ENCODE measurements around the gene DNM2. TPM values are rescaled to one million over a fixed set of nuclear protein-coding genes. Genes with fewer than 3 reads are reported as not detected.
A peak's percentile ranks its signal among the peaks of the same experiment; 100 is the strongest.

DNM2 gene
- total RNA-seq, 1 experiment from 2014 or later = 131 TPM

DNA sequence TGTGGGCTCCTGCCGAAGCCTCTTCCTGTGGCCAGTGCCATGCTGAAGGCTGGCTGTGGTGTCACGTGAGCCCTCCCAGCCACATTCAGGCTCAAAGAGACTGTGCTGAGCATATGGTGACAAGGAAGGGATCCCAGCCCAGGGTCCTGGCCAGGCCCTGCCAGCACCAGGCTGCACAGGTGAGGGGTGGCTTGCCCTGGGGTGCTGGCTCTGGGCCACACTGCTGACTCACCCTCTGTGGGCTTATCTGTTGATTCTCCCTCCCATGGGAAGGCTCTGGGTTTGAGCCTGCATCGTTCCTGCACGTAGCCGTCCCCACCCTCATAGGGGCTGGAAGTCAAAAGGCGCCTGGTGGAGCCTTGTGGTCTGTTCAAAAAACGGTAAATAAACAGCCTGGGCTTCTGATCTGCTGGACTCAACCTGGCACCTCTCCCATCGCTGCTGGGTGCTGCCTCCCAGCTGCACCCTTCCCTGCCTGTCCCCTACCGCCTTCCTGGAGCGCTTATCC is 31.1 kb downstream of the DNM2 start:
- Mint-ChIP-seq H3K36me3 (no peaks in the 10 kb centered on the region), H3K27me3 (ENCODE audit: low read depth) (no peaks in the 10 kb centered on the region), H3K9me3 (no peaks in the 10 kb centered on the region), H3K4me3 (no peak overlapping the region), H3K27ac (peak overlapping the region; percentile 95), H3K4me1 (peaks cover 27% of the 10 kb centered on the region)
- ChIA-PET POLR2A (no interaction called here), CTCF (interaction anchor here (1.1 kb wide), 1 partner anchor 32 kb away, joined by 5 read pairs; the partner anchor contains the start of gene DNM2)
- TF ChIP-seq KAT7 (CRISPR knock-in tag; IDR thresholded peaks at IDR 0.05; ENCODE audit: borderline replicate concordance) (no peak), ATF1 (CRISPR knock-in tag; IDR thresholded peaks at IDR 0.05) (no peak), ATF6 (CRISPR knock-in tag; IDR thresholded peaks at IDR 0.05) (no peak), ZNF425 (CRISPR knock-in tag; conservative IDR thresholded peaks at IDR 0.05) (no peak), AFF4 (CRISPR knock-in tag; IDR thresholded peaks at IDR 0.05; ENCODE audit: borderline replicate concordance) (no peak), ZMAT4 (CRISPR knock-in tag; IDR thresholded peaks at IDR 0.05) (no peak), SMAD3 (CRISPR knock-in tag; IDR thresholded peaks at IDR 0.05; ENCODE audit: borderline replicate concordance) (no peak), CREB1 (CRISPR knock-in tag; IDR thresholded peaks at IDR 0.05) (no peak), ZNF263 (CRISPR knock-in tag; IDR thresholded peaks at IDR 0.05; ENCODE audit: low read depth) (no peak), FOXK1 (CRISPR knock-in tag; IDR thresholded peaks at IDR 0.05) (no peak), ETV6 (CRISPR knock-in tag; IDR thresholded peaks at IDR 0.05) (no peak)
- TF ChIP-seq, protein P1, sequence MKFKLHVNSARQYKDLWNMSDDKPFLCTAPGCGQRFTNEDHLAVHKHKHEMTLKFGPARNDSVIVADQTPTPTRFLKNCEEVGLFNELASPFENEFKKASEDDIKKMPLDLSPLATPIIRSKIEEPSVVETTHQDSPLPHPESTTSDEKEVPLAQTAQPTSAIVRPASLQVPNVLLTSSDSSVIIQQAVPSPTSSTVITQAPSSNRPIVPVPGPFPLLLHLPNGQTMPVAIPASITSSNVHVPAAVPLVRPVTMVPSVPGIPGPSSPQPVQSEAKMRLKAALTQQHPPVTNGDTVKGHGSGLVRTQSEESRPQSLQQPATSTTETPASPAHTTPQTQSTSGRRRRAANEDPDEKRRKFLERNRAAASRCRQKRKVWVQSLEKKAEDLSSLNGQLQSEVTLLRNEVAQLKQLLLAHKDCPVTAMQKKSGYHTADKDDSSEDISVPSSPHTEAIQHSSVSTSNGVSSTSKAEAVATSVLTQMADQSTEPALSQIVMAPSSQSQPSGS (CRISPR knock-in tag; IDR thresholded peaks at IDR 0.05; ENCODE audit: borderline replicate concordance, low read depth) = no peak
- DNase-seq (ENCODE audit: low spot score) (no peak), ATAC-seq (no peak)

DNA sequence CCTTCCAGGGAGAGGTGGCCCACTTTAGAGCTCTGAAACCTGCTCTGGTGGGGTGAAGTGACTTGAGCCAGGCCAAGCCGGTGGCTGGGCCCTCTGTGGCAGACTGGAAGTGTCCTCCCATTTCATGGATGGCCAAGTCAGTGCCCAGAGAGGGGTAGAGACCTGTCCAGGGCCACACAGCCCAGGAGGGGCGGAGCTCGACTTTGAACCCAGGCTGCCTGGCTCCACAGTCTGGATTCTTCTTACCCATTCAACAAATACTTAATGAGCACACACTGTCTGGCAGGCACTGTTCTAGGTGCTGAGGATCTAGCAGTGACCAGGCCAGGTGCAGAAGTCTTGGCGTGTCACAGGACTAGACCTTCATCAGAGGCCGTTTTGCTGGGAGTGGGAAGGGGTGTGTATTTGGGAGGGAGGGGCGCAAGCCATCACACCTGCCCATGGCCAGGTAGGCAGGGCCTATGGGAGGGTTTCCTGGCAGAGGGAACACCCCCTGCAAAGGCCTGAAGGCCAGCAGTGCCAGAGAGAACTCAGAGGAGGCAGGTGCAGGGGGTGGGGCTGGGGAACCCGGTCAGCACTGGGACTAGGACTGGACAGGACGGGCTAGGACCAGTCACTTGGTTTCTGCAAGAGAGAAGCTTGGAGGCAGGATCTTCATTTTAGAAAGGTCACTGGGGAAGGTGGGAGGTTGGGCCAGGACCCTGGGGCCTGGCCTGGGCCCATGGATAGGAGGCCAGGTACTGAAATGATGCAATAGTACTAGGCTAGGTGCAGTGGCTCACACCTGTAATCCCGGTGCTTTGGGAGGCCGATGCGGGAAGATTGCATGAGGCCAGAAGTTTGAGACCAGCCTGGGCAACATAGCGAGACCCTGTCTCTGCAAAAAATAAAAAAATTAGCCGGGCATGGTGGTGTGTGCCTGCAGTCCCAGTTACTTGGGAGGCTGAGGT is 31.8 kb downstream of the DNM2 start:
- H3K36me3 Mint-ChIP-seq = no peaks in the 10 kb centered on the region; the same call in 1 of the 2 replicates
- H3K4me3 Mint-ChIP-seq = no peak overlapping the region
- ChIA-PET POLR2A (interaction anchor here (0.5 kb wide), 1 partner anchor 245 kb away, joined by 5 read pairs; no protein-coding TSS in a partner anchor), CTCF (interaction anchor here (1.1 to 3.2 kb wide), 2 partner anchors 32 to 115 kb away, joined by 5 to 9 read pairs; partner anchors contain the start of gene DNM2)
- ATAC-seq = no peak
- no peaks in the 10 kb centered on the region for H3K27me3 Mint-ChIP-seq (ENCODE audit: low read depth)
- peaks cover 27% of the 10 kb centered on the region for H3K4me1 Mint-ChIP-seq
- H3K27ac Mint-ChIP-seq = peak overlapping the region; percentile 95
- no peak for DNase-seq (ENCODE audit: low spot score)
- no peaks in the 10 kb centered on the region for H3K9me3 Mint-ChIP-seq
- no peak for TF ChIP-seq ELF4 (CRISPR knock-in tag; IDR thresholded peaks at IDR 0.05; ENCODE audit: low read depth)
- TF ChIP-seq, protein P2, sequence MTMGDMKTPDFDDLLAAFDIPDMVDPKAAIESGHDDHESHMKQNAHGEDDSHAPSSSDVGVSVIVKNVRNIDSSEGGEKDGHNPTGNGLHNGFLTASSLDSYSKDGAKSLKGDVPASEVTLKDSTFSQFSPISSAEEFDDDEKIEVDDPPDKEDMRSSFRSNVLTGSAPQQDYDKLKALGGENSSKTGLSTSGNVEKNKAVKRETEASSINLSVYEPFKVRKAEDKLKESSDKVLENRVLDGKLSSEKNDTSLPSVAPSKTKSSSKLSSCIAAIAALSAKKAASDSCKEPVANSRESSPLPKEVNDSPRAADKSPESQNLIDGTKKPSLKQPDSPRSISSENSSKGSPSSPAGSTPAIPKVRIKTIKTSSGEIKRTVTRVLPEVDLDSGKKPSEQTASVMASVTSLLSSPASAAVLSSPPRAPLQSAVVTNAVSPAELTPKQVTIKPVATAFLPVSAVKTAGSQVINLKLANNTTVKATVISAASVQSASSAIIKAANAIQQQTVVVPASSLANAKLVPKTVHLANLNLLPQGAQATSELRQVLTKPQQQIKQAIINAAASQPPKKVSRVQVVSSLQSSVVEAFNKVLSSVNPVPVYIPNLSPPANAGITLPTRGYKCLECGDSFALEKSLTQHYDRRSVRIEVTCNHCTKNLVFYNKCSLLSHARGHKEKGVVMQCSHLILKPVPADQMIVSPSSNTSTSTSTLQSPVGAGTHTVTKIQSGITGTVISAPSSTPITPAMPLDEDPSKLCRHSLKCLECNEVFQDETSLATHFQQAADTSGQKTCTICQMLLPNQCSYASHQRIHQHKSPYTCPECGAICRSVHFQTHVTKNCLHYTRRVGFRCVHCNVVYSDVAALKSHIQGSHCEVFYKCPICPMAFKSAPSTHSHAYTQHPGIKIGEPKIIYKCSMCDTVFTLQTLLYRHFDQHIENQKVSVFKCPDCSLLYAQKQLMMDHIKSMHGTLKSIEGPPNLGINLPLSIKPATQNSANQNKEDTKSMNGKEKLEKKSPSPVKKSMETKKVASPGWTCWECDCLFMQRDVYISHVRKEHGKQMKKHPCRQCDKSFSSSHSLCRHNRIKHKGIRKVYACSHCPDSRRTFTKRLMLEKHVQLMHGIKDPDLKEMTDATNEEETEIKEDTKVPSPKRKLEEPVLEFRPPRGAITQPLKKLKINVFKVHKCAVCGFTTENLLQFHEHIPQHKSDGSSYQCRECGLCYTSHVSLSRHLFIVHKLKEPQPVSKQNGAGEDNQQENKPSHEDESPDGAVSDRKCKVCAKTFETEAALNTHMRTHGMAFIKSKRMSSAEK (CRISPR knock-in tag; IDR thresholded peaks at IDR 0.05; ENCODE audit: borderline replicate concordance) = no peak
- TF ChIP-seq ZMAT4 (CRISPR knock-in tag; IDR thresholded peaks at IDR 0.05) = no peak
- TF ChIP-seq TP53 (CRISPR knock-in tag; IDR thresholded peaks at IDR 0.05) = no peak

Data from WTC11 (cell line).